Right atrium auricular region (tissue), 2 donors: ENCODE results near the gene SH3BP4. TPM values are rescaled to one million over a fixed set of nuclear protein-coding genes. Genes with fewer than 3 reads are reported as not detected.

Experiments
- DNase-seq: peaks from one replicate; pipeline ENCODE4 v3.0.0-alpha.2; 2019; ENCODE audit warnings: low spot score
- H3K27ac ChIP-seq, 2 donors: fragments of 200-600 bp; sonication (generic); 1 replicate in 1 of 2; 2 replicates in 1 of 2; pipeline ENCODE4 v1.5.1; 2016 to 2019
- H3K27me3 ChIP-seq, 2 donors: fragments of 200-600 bp; sonication (generic); one replicate each; pipeline versions ENCODE4 v1.5.1 to v1.6.0; 2017 to 2019
- H3K36me3 ChIP-seq: fragments of 200-600 bp; sonication (generic); one replicate; pipeline ENCODE4 v1.5.1; 2016
- H3K4me1 ChIP-seq, 2 donors: fragments of 200-600 bp; sonication (generic); one replicate each; pipeline versions ENCODE4 v1.5.1 to v1.6.0; 2017 to 2019
- H3K4me3 ChIP-seq, 2 donors: fragments of 200-600 bp; sonication (generic); 1 replicate in 1 of 2; 2 replicates in 1 of 2; pipeline ENCODE4 v1.5.1; 2017 to 2019; ENCODE audit warnings: mild to moderate bottlenecking in 1 of 2, moderate library complexity in 1 of 2
- H3K9me3 ChIP-seq, 2 donors: fragments of 200-600 bp; sonication (generic); one replicate each; pipeline ENCODE4 v1.5.1; 2019
- total RNA-seq, 2 donors: library from RNA; depleted of rRNA; stranded (reverse); fragments of >200 nt; gene quantifications; one replicate each; pipeline ENCODE4 v1.1.0, GENCODE V29; 2016
- TF ChIP-seq, protein P1 (sequence below), 2 donors: fragments of 200-600 bp; sonication (generic); IDR thresholded peaks; one replicate each; pipeline ENCODE4 v1.5.1; 2019; ENCODE audit warnings: antibody characterized with exemption in 2 of 2

The SH3BP4 gene
- total RNA-seq, 2 donors from 2014 or later: 27.2 to 34.5 TPM

DNA sequence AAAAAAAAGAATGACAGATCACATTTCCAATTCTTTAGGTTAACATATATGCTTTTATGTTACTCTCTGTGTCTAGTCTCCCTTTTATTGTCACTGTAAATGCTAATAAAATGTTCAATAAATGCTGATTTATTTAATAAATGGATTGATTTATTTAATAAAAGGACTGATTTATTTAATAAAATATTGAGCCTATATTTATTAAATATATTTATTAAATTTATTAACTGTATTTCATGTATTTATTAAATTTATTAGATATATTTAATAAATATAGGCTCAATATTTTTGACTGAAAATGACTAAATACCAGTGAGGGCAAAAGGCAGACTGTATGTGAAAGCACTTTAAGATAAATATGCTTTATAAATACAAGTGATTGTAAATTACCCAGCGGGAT lies 142.6 kb downstream of the SH3BP4 start:
- Histone ChIP-seq H3K4me3 (no peak overlapping the region), H3K36me3 (no peaks in the 10 kb centered on the region), H3K9me3 (no peaks in the 10 kb centered on the region), H3K27ac (no peak overlapping the region), H3K27me3 (no peaks in the 10 kb centered on the region), H3K4me1 (no peaks in the 10 kb centered on the region)
- TF ChIP-seq, protein P1, sequence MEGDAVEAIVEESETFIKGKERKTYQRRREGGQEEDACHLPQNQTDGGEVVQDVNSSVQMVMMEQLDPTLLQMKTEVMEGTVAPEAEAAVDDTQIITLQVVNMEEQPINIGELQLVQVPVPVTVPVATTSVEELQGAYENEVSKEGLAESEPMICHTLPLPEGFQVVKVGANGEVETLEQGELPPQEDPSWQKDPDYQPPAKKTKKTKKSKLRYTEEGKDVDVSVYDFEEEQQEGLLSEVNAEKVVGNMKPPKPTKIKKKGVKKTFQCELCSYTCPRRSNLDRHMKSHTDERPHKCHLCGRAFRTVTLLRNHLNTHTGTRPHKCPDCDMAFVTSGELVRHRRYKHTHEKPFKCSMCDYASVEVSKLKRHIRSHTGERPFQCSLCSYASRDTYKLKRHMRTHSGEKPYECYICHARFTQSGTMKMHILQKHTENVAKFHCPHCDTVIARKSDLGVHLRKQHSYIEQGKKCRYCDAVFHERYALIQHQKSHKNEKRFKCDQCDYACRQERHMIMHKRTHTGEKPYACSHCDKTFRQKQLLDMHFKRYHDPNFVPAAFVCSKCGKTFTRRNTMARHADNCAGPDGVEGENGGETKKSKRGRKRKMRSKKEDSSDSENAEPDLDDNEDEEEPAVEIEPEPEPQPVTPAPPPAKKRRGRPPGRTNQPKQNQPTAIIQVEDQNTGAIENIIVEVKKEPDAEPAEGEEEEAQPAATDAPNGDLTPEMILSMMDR (IDR thresholded peaks at IDR 0.05): no peak
- DNase-seq: no peak

DNA sequence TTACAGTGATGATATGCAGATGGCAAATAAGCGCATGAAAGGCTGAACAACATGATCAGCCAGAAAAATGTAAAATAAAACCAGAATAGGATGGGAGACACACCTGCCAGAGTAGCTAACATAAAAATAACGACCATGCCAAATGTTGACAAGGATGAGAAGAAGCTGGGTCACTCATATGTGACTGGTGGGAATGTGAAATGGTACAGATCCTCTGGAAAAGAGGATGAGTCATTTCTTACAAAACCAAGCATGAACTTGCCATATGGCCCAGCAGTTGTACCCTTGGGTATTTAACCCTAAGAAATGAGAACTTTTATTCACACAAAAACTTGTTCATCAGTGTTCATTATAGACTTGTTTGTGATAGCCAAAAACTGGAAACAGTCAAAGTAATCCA lies 143.8 kb downstream of the SH3BP4 start:
- no peak overlapping the region for H3K27ac ChIP-seq
- no peak for DNase-seq

DNA sequence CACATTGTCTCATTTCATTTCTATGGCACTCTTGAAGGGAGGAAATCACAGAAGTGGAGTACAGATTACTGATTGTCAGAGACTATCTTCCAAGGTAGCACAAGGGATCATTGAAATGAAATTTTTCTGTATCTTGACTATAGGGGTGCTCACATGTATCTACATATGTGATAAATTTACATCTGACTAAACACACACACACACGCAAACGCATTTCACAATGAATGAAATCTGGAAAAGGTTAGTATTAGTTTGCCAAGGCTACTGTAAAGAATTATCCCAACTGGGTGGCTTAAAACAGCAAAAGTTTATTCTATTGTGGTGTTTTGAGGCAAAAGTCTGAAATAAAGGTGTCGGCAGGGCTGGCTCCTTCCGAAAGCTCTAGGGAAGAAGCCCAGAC lies 144.6 kb downstream of the SH3BP4 start:
- no peak overlapping the region for H3K27ac ChIP-seq
- no peak overlapping the region for H3K4me3 ChIP-seq
- H3K27me3 ChIP-seq: no peaks in the 10 kb centered on the region
- TF ChIP-seq, protein P1 (IDR thresholded peaks at IDR 0.05): no peak
- no peak for DNase-seq
- no peaks in the 10 kb centered on the region for H3K4me1 ChIP-seq
- no peaks in the 10 kb centered on the region for H3K9me3 ChIP-seq
- H3K36me3 ChIP-seq: no peaks in the 10 kb centered on the region

More for the DNA sequence above, 143.8 kb downstream of the SH3BP4 start:
- Histone ChIP-seq H3K4me1 (no peaks in the 10 kb centered on the region), H3K4me3 (no peak overlapping the region), H3K36me3 (no peaks in the 10 kb centered on the region), H3K27me3 (no peaks in the 10 kb centered on the region), H3K9me3 (no peaks in the 10 kb centered on the region)
- TF ChIP-seq, protein P1 (IDR thresholded peaks at IDR 0.05): no peak

DNA sequence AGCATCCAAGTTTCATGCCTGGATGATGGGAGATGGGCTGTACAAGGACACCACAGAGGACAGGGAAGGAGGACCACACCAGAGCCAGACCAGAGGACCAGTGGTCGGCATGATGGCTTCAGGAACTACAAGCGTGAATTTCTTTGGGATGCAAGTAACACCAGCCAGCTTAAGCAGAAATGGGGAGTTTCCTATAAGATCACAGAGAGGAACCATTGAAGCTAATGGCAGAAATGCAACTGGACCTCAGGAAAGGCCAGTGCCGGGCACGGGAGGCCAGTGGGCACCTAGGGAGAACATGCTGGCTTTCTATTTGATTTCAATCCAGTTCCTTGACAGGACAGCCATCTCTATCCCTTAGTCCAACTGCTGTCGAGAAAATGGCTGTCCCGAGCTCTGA lies 145.4 kb downstream of the SH3BP4 start:
- Histone ChIP-seq H3K36me3 (no peaks in the 10 kb centered on the region), H3K4me1 (no peaks in the 10 kb centered on the region), H3K4me3 (no peak overlapping the region), H3K27ac (no peak overlapping the region), H3K9me3 (no peaks in the 10 kb centered on the region), H3K27me3 (no peaks in the 10 kb centered on the region)
- DNase-seq: no peak
- TF ChIP-seq, protein P1 (IDR thresholded peaks at IDR 0.05): no peak

DNA sequence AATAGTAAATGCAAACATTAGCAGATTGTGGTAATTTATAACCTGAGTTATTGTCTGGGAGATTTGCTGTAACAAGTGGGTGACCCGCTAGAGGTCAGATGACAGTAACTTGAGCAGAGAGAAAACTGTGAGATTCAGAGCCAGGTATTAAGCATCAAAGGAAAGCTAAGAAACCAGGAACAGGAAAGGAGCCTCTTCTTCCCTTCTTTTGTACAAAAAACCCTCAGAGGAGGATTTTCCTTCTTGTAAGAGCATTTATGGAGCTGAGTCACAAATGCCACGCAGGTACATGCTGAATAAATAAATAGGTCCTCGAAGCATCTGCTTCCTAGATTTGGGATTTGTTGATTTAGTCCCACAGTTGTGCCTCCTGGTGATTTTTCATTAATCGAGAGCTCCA lies 146.5 kb downstream of the SH3BP4 start:
- Histone ChIP-seq H3K4me1 (peaks cover 0 to 5% of the 10 kb centered on the region in 2 donors), H3K27me3 (no peaks in the 10 kb centered on the region), H3K4me3 (no peak overlapping the region), H3K36me3 (no peaks in the 10 kb centered on the region), H3K9me3 (no peaks in the 10 kb centered on the region), H3K27ac (no peak overlapping the region)
- TF ChIP-seq, protein P1 (IDR thresholded peaks at IDR 0.05): no peak
- no peak for DNase-seq

DNA sequence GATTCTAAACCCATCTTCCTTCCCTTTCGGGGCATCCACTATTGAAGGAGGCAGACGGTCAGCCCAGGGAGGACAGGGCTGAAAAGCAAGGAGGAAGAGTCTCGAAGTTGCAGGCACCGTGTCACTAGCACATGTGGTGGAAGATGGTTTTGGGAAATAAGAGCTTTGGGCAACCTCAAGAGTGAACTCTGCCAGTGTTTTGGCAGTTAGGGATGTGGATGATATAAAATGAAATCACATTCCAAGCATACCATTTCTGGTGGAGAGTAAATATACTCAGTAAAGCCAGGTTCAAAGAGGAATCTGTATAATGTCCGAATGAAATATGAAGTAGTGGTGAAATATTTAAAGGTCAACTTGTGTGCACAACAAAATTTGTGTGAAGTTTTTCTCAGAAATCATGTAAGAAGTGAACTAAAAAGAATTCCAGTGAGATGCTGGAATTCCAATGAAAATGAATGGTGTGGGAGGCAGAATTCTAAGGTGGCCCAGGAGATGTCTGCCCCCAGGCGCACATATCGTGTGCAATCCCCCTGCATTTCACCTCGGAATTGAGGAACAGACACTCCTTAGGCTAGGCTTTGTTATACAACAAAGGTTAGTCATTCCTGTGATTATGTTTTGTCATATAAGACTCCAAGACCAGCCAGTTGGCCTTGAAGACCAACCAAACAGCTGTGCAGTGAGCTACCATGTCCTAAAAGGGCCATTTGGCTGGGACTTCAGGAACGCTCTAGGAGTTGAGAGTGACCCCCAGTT lies 147.1 kb downstream of the SH3BP4 start:
- Histone ChIP-seq H3K4me3 (no peak overlapping the region), H3K27me3 (no peaks in the 10 kb centered on the region), H3K36me3 (no peaks in the 10 kb centered on the region), H3K27ac (no peak overlapping the region), H3K4me1 (peaks cover 0 to 6% of the 10 kb centered on the region in 2 donors), H3K9me3 (no peaks in the 10 kb centered on the region)
- DNase-seq: no peak
- TF ChIP-seq, protein P1 (IDR thresholded peaks at IDR 0.05): no peak
